GM23338 (cell line): Measurements from ENCODE around the gene NDN. TPM values are rescaled to one million over a fixed set of nuclear protein-coding genes. Genes with fewer than 3 reads are reported as not detected.

Experiments
- ATAC-seq: fragments of 200-7000 bp; cut with Tn5 transposase; 3 replicates; pipeline ENCODE4 v1.9.1; 2020
- DNase-seq: peaks from one replicate; pipeline ENCODE4 v3.0.0-alpha.2; 2015; ENCODE audit warnings: low spot score
- H2AFZ ChIP-seq: fragments of 200-600 bp; sonication (generic); 2 replicates; pipeline ENCODE4 v1.8.0; 2016; ENCODE audit warnings: antibody characterized with exemption, mild to moderate bottlenecking, moderate library complexity
- H3F3A ChIP-seq: fragments of 200-600 bp; sonication (generic); replicated peaks from 2 replicates; pipeline ENCODE4 v1.8.0; 2017; ENCODE audit warnings: antibody characterized with exemption, mixed run types, low read depth
- H3K27ac ChIP-seq: fragments of 200-600 bp; sonication (generic); 2 replicates; pipeline ENCODE4 v1.6.1; 2016; ENCODE audit warnings: low read depth
- H3K27me3 ChIP-seq: fragments of 200-600 bp; sonication (generic); 2 replicates; pipeline ENCODE4 v1.8.0; 2016; ENCODE audit warnings: mild to moderate bottlenecking, mixed run types, moderate library complexity; ENCODE audit not compliant: insufficient read depth
- H3K36me3 ChIP-seq: fragments of 200-600 bp; sonication (generic); 2 replicates; pipeline ENCODE4 v1.8.0; 2016; ENCODE audit warnings: mild to moderate bottlenecking; ENCODE audit not compliant: insufficient read depth
- H3K4me1 ChIP-seq: fragments of 200-600 bp; sonication (generic); 2 replicates; pipeline ENCODE4 v1.8.0; 2016; ENCODE audit warnings: mild to moderate bottlenecking, moderate library complexity; ENCODE audit not compliant: insufficient read depth
- H3K4me2 ChIP-seq: fragments of 200-600 bp; sonication (generic); 2 replicates; pipeline ENCODE4 v1.7.1; 2017; ENCODE audit warnings: mixed run types
- H3K4me3 ChIP-seq: fragments of 200-600 bp; sonication (generic); 2 replicates; pipeline ENCODE4 v1.6.1; 2016; ENCODE audit warnings: mixed run types
- H3K79me2 ChIP-seq: fragments of 200-600 bp; sonication (generic); replicated peaks from 2 replicates; pipeline ENCODE4 v1.8.0; 2017; ENCODE audit warnings: mild to moderate bottlenecking; ENCODE audit not compliant: insufficient read depth
- H3K9me2 ChIP-seq: fragments of 200-600 bp; sonication (generic); 2 replicates; pipeline ENCODE4 v1.8.0; 2017; ENCODE audit not compliant: insufficient read depth
- H4K20me1 ChIP-seq: fragments of 200-600 bp; sonication (generic); replicated peaks from 2 replicates; pipeline ENCODE4 v1.8.0; 2017; ENCODE audit warnings: mild to moderate bottlenecking; ENCODE audit not compliant: insufficient read depth
- H3K27ac Mint-ChIP-seq: 2 replicates; pipeline ENCODE4 v1.8.0; 2020; ENCODE audit warnings: inconsistent platforms, mild to moderate bottlenecking, moderate library complexity, mixed read lengths
- H3K27me3 Mint-ChIP-seq: 3 replicates; pipeline ENCODE4 v1.8.0; 2022; ENCODE audit warnings: low read depth, mild to moderate bottlenecking, moderate library complexity, mixed read lengths, inconsistent platforms; ENCODE audit not compliant: insufficient read depth, poor library complexity
- H3K36me3 Mint-ChIP-seq: 3 replicates; pipeline ENCODE4 v1.8.0; 2021; ENCODE audit warnings: low read depth, mild to moderate bottlenecking, inconsistent platforms, moderate library complexity, mixed read lengths
- H3K4me1 Mint-ChIP-seq: 3 replicates; pipeline ENCODE4 v1.8.0; 2020; ENCODE audit warnings: mild to moderate bottlenecking, inconsistent platforms, mixed read lengths
- H3K4me3 Mint-ChIP-seq: 3 replicates; pipeline ENCODE4 v1.8.0; 2021; ENCODE audit warnings: moderate library complexity, mild to moderate bottlenecking, inconsistent platforms, mixed read lengths
- H3K9me3 Mint-ChIP-seq: 3 replicates; pipeline ENCODE4 v1.8.0; 2020; ENCODE audit warnings: moderate library complexity, mild to moderate bottlenecking, inconsistent platforms, mixed read lengths
- EZH2phosphoT487 ChIP-seq: fragments of 200-600 bp; sonication (generic); IDR thresholded peaks from one replicate; pipeline ENCODE4 v1.8.1; 2018; ENCODE audit warnings: antibody characterized with exemption; ENCODE audit not compliant: unreplicated experiment
- JUNB ChIP-seq: IDR thresholded peaks from one replicate; pipeline ENCODE4 v1.6.1; 2016; ENCODE audit warnings: antibody characterized with exemption; ENCODE audit not compliant: unreplicated experiment
- NANOG ChIP-seq: IDR thresholded peaks from 2 replicates; pipeline ENCODE4 v1.6.1; 2016; ENCODE audit warnings: antibody characterized with exemption, borderline replicate concordance
- REST ChIP-seq: IDR thresholded peaks from one replicate; pipeline ENCODE4 v1.6.1; 2018; ENCODE audit warnings: antibody characterized with exemption; ENCODE audit not compliant: unreplicated experiment
- STAT1 ChIP-seq: IDR thresholded peaks from one replicate; pipeline ENCODE4 v1.6.1; 2016; ENCODE audit warnings: antibody characterized with exemption; ENCODE audit not compliant: unreplicated experiment
- ZNF114 ChIP-seq: fragments of 250-450 bp; sonication (Bioruptor Pico); IDR thresholded peaks from 2 replicates; pipeline ENCODE4 v1.5.0; 2020; ENCODE audit warnings: mild to moderate bottlenecking, moderate library complexity
- polyA plus RNA-seq: library from polyadenylated mRNA; unstranded; fragments of >200 nt; fragmentation: Nextera tagmentation; extraction: Ambion mirVana; gene quantifications from 2 replicates; pipeline ENCODE4 v1.2.1, GENCODE V29; 2016
- total RNA-seq: library from RNA; depleted of rRNA; stranded (reverse); fragments of >200 nt; shearing (Covaris generic); gene quantifications from 2 replicates; pipeline ENCODE4 v1.2.3, GENCODE V29; 2014
- TF ChIP-seq, protein P1 (sequence below): IDR thresholded peaks from 2 replicates; pipeline ENCODE4 v1.6.1; 2016; ENCODE audit warnings: antibody characterized with exemption
- TF ChIP-seq, protein P2 (sequence below): fragments of 250-450 bp; sonication (Bioruptor Pico); IDR thresholded peaks from 2 replicates; pipeline ENCODE4 v1.5.0; 2020; ENCODE audit warnings: mild to moderate bottlenecking, moderate library complexity

The NDN gene
- total and polyA plus RNA-seq, 2 experiments from 2014 or later: 43.7 to 98.1 TPM

DNA sequence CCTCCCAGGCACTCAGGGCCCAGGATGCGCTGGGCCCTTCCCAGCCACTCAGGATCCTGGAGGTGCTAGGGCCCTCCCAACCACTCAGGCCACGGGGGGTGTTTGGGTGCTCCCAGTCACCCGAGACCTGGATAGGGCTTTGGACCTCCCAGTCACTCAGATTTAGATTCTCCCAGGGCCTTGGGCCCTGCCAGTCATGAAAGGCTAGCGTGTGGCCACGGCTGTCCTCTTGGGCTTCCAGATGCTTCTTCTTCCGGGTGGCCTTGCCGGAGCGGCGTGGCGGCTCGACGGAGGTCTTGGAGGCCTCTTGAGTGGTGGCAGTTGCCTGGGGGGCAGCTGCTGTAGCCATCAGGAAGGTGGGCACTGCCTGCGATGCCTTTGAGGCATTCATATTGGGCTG lies 42.3 kb downstream of the NDN start:
- no peaks in the 10 kb centered on the region for H3K9me2 ChIP-seq
- H3K36me3 ChIP-seq: no peaks in the 10 kb centered on the region
- no peak overlapping the region for H3K4me2 ChIP-seq
- Mint-ChIP-seq H3K27me3 (peaks cover 19% of the 10 kb centered on the region), H3K27ac (no peak overlapping the region), H3K36me3 (peaks cover 6% of the 10 kb centered on the region; the same call in 1 of the 3 replicates), H3K4me3 (peak overlapping the region; percentile 53; the same call in 2 of the 3 replicates), H3K4me1 (peaks cover 12% of the 10 kb centered on the region; the same call in 2 of the 3 replicates), H3K9me3 (peaks cover 68% of the 10 kb centered on the region)
- DNase-seq (no peak), ATAC-seq (no peak)
- H3K79me2 ChIP-seq: no peaks in the 10 kb centered on the region
- H3K27ac ChIP-seq: no peak overlapping the region
- H3K4me1 ChIP-seq: peaks cover 15% of the 10 kb centered on the region; the same call in 1 of the 2 replicates
- H2AFZ ChIP-seq: no peak overlapping the region
- no peak for TF ChIP-seq JUNB
- TF ChIP-seq, protein P1, sequence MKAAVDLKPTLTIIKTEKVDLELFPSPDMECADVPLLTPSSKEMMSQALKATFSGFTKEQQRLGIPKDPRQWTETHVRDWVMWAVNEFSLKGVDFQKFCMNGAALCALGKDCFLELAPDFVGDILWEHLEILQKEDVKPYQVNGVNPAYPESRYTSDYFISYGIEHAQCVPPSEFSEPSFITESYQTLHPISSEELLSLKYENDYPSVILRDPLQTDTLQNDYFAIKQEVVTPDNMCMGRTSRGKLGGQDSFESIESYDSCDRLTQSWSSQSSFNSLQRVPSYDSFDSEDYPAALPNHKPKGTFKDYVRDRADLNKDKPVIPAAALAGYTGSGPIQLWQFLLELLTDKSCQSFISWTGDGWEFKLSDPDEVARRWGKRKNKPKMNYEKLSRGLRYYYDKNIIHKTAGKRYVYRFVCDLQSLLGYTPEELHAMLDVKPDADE: no peak
- no peak for TF ChIP-seq ZNF114 (CRISPR knock-in tag)
- TF ChIP-seq, protein P2, sequence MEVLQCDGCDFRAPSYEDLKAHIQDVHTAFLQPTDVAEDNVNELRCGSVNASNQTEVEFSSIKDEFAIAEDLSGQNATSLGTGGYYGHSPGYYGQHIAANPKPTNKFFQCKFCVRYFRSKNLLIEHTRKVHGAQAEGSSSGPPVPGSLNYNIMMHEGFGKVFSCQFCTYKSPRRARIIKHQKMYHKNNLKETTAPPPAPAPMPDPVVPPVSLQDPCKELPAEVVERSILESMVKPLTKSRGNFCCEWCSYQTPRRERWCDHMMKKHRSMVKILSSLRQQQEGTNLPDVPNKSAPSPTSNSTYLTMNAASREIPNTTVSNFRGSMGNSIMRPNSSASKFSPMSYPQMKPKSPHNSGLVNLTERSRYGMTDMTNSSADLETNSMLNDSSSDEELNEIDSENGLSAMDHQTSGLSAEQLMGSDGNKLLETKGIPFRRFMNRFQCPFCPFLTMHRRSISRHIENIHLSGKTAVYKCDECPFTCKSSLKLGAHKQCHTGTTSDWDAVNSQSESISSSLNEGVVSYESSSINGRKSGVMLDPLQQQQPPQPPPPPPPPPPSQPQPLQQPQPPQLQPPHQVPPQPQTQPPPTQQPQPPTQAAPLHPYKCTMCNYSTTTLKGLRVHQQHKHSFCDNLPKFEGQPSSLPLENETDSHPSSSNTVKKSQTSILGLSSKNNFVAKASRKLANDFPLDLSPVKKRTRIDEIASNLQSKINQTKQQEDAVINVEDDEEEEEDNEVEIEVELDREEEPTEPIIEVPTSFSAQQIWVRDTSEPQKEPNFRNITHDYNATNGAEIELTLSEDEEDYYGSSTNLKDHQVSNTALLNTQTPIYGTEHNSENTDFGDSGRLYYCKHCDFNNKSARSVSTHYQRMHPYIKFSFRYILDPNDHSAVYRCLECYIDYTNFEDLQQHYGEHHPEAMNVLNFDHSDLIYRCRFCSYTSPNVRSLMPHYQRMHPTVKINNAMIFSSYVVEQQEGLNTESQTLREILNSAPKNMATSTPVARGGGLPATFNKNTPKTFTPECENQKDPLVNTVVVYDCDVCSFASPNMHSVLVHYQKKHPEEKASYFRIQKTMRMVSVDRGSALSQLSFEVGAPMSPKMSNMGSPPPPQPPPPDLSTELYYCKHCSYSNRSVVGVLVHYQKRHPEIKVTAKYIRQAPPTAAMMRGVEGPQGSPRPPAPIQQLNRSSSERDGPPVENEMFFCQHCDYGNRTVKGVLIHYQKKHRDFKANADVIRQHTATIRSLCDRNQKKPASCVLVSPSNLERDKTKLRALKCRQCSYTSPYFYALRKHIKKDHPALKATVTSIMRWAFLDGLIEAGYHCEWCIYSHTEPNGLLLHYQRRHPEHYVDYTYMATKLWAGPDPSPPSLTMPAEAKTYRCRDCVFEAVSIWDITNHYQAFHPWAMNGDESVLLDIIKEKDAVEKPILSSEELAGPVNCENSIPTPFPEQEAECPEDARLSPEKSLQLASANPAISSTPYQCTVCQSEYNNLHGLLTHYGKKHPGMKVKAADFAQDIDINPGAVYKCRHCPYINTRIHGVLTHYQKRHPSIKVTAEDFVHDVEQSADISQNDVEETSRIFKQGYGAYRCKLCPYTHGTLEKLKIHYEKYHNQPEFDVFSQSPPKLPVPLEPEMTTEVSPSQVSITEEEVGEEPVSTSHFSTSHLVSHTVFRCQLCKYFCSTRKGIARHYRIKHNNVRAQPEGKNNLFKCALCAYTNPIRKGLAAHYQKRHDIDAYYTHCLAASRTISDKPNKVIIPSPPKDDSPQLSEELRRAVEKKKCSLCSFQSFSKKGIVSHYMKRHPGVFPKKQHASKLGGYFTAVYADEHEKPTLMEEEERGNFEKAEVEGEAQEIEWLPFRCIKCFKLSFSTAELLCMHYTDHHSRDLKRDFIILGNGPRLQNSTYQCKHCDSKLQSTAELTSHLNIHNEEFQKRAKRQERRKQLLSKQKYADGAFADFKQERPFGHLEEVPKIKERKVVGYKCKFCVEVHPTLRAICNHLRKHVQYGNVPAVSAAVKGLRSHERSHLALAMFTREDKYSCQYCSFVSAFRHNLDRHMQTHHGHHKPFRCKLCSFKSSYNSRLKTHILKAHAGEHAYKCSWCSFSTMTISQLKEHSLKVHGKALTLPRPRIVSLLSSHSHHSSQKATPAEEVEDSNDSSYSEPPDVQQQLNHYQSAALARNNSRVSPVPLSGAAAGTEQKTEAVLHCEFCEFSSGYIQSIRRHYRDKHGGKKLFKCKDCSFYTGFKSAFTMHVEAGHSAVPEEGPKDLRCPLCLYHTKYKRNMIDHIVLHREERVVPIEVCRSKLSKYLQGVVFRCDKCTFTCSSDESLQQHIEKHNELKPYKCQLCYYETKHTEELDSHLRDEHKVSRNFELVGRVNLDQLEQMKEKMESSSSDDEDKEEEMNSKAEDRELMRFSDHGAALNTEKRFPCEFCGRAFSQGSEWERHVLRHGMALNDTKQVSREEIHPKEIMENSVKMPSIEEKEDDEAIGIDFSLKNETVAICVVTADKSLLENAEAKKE (CRISPR knock-in tag): no peak
- TF ChIP-seq STAT1: no peak
- no peak for TF ChIP-seq REST
- TF ChIP-seq EZH2phosphoT487: no peak
- TF ChIP-seq NANOG: no peak
- H4K20me1 ChIP-seq: no peaks in the 10 kb centered on the region
- H3K27me3 ChIP-seq: peaks cover 18% of the 10 kb centered on the region
- no peaks in the 10 kb centered on the region for H3F3A ChIP-seq
- no peak overlapping the region for H3K4me3 ChIP-seq
